Loucy (cell line): ENCODE data around the gene CD34.

ENCODE experiments used
- CTCF ChIP-seq: fragments of 200-600 bp; sonication (generic); conservative IDR thresholded peaks from 2 replicates; pipeline ENCODE4 v1.5.1; 2014; ENCODE audit warnings: mild to moderate bottlenecking, antibody characterized with exemption, low read length
- EZH2phosphoT487 ChIP-seq: fragments of 200-600 bp; IDR thresholded peaks from 2 replicates; pipeline ENCODE4 v1.6.1; 2018; ENCODE audit warnings: antibody characterized with exemption, mild to moderate bottlenecking, moderate library complexity, borderline replicate concordance

GRCh38 chr1:207845109-207845508 lies 65.8 kb downstream of the CD34 start:
- no peak for TF ChIP-seq CTCF
- TF ChIP-seq EZH2phosphoT487, result no peak
